A204.1 (cell line): ENCODE measurements around the gene GPR151.

Experiments used
- FAIRE-seq: peaks from 2 replicates; lab custom pipeline; 2012; peaks lifted over from hg19 to GRCh38; lab: Jason Lieb, UNC

GPR151 gene

GRCh38 chr5:146520731-146521130 is 4.7 kb upstream of the GPR151 start:
- no peak for FAIRE-seq

- FAIRE-seq: no peak
Measured at GRCh38 chr5:146519554-146519953, 3.6 kb upstream of the GPR151 start.

GRCh38 chr5:146515473-146516150 is 378 bp downstream of the GPR151 start:
- FAIRE-seq: no peak

- no peak for FAIRE-seq
Measured at GRCh38 chr5:146514575-146514974, 1.4 kb downstream of the GPR151 start.

GRCh38 chr5:146513462-146513861 is 2.5 kb downstream of the GPR151 start:
- no peak for FAIRE-seq

GRCh38 chr5:146510559-146511125 is 5.3 kb downstream of the GPR151 start:
- FAIRE-seq: no peak

- no peak for FAIRE-seq
Measured at GRCh38 chr5:146507428-146507827, 8.6 kb downstream of the GPR151 start.

GRCh38 chr5:146499680-146500079 is 16.3 kb downstream of the GPR151 start:
- FAIRE-seq: no peak

GRCh38 chr5:146494656-146495055 is 21.3 kb downstream of the GPR151 start:
- no peak for FAIRE-seq

GRCh38 chr5:146490089-146490843 is 25.7 kb downstream of the GPR151 start:
- no peak for FAIRE-seq

- FAIRE-seq: no peak
Measured at GRCh38 chr5:146484714-146485391, 31.1 kb downstream of the GPR151 start.

GRCh38 chr5:146482775-146483174 is 33.2 kb downstream of the GPR151 start:
- FAIRE-seq: no peak

- FAIRE-seq: no peak
Measured at GRCh38 chr5:146475906-146476305, 40.1 kb downstream of the GPR151 start.

GRCh38 chr5:146475190-146475780 is 40.7 kb downstream of the GPR151 start:
- no peak for FAIRE-seq

- FAIRE-seq: no peak
Measured at GRCh38 chr5:146474065-146474464, 41.9 kb downstream of the GPR151 start.

- no peak for FAIRE-seq
Measured at GRCh38 chr5:146467760-146468159, 48.2 kb downstream of the GPR151 start.

GRCh38 chr5:146466521-146467349 is 49.3 kb downstream of the GPR151 start:
- FAIRE-seq: peak; percentile 97

GRCh38 chr5:146463446-146463845 is 52.5 kb downstream of the GPR151 start:
- no peak for FAIRE-seq
